GM12878 (cell line): ENCODE measurements around the gene PRUNE2. TPM values are rescaled to one million over a fixed set of nuclear protein-coding genes. Genes with fewer than 3 reads are reported as not detected.
"Not testable (repeated sequence)": the region's sequence is repeated elsewhere in the genome, so short reads cannot be mapped to it uniquely, and the experiment has no call there.

ENCODE experiments used
- ATAC-seq: fragments of 200-7000 bp; cut with Tn5 transposase; 3 replicates; pipeline ENCODE4 v1.9.1; 2020; ENCODE audit warnings: mild to moderate bottlenecking, moderate library complexity
- BruUV-seq: library from RNA; stranded (reverse); fragments of 400-500 nt; replicated peaks from 2 replicates; lab custom pipeline; 2021; lab: Mats Ljungman, UMichigan
- CTCF ChIA-PET: fragments of 300-600 bp; sonication (Branson Sonifier 250); formaldehyde crosslinking; extraction: SDS; loops from one replicate; lab custom pipeline; 2021; ENCODE audit warnings: inconsistent platforms; lab: Yijun Ruan, JAX
- POLR2A ChIA-PET: fragments of 350-600 bp; formaldehyde crosslinking; extraction: SDS; loops from one replicate; lab custom pipeline; 2021; ENCODE audit warnings: inconsistent platforms; lab: Charles Lee
- RAD21 ChIA-PET: fragments of 300-600 bp; sonication (Branson Sonifier 250); formaldehyde crosslinking; loops from one replicate; lab custom pipeline; 2023; ENCODE audit warnings: antibody characterized with exemption; ENCODE audit not compliant: unreplicated experiment; lab: Charles Lee
- SMC1A ChIA-PET: fragments of 300-600 bp; sonication (Branson Sonifier 250); formaldehyde crosslinking; loops from one replicate; lab custom pipeline; 2023; ENCODE audit not compliant: unreplicated experiment, uncharacterized antibody; lab: Charles Lee
- DNase-seq: peaks from one replicate; pipeline ENCODE4 v3.0.0-alpha.2; 2011; ENCODE audit warnings: low read depth, low spot score
- FAIRE-seq: peaks from 3 replicates; lab custom pipeline; 2011; peaks lifted over from hg19 to GRCh38; lab: Jason Lieb, UNC
- H2AFZ ChIP-seq: 2 replicates; pipeline ENCODE4 v1.6.0; 2011; ENCODE audit warnings: low read depth, low read length, control low read depth; ENCODE audit not compliant: control insufficient read depth
- H3K27ac ChIP-seq: 2 replicates; pipeline ENCODE4 v1.5.1; 2011; ENCODE audit warnings: control low read depth; ENCODE audit not compliant: control insufficient read depth, insufficient read depth
- H3K27me3 ChIP-seq, 2 experiments: replicated peaks in 1 of 2; 2 replicates each; pipeline versions ENCODE4 v1.6.0 to v1.6.1; 2011; ENCODE audit warnings: low read length in 1 of 2; ENCODE audit not compliant: control insufficient read depth in 2 of 2, insufficient read depth in 2 of 2
- H3K36me3 ChIP-seq, 2 experiments: 2 replicates each; pipeline ENCODE4 v1.5.1; 2011; ENCODE audit warnings: low read length in 1 of 2; ENCODE audit not compliant: control insufficient read depth in 2 of 2, insufficient read depth in 2 of 2
- H3K4me1 ChIP-seq: 2 replicates; pipeline ENCODE4 v1.6.1; 2011; ENCODE audit warnings: mild to moderate bottlenecking, low read length, moderate library complexity, mixed read lengths; ENCODE audit not compliant: control insufficient read depth, insufficient read depth
- H3K4me2 ChIP-seq: 2 replicates; pipeline ENCODE4 v1.6.0; 2011; ENCODE audit warnings: control low read depth; ENCODE audit not compliant: control insufficient read depth, insufficient read depth
- H3K4me3 ChIP-seq: fragments of 200-600 bp; sonication (generic); 2 replicates; pipeline ENCODE4 v1.5.1; 2016
- H3K79me2 ChIP-seq: 2 replicates; pipeline ENCODE4 v1.6.0; 2011; ENCODE audit warnings: low read length; ENCODE audit not compliant: control insufficient read depth, insufficient read depth
- H3K9ac ChIP-seq: 2 replicates; pipeline ENCODE4 v1.8.0; 2011; ENCODE audit warnings: low read length, control low read depth, mixed read lengths; ENCODE audit not compliant: control insufficient read depth, insufficient read depth
- H3K9me3 ChIP-seq: replicated peaks from 3 replicates; pipeline ENCODE4 v1.5.1; 2011; ENCODE audit warnings: mild to moderate bottlenecking, low read length; ENCODE audit not compliant: control insufficient read depth, insufficient read depth
- H4K20me1 ChIP-seq: 2 replicates; pipeline ENCODE4 v1.6.0; 2011; ENCODE audit not compliant: control insufficient read depth, insufficient read depth
- ASH2L ChIP-seq: fragments of 300-600, 200-600 bp; sonication (generic); IDR thresholded peaks from 2 replicates; pipeline ENCODE4 v1.6.1; 2017; ENCODE audit warnings: low read depth, mild to moderate bottlenecking, borderline replicate concordance
- BACH1 ChIP-seq: fragments of 450-650 bp; IDR thresholded peaks from 2 replicates; pipeline ENCODE4 v1.6.1; 2017; ENCODE audit warnings: mild to moderate bottlenecking, borderline replicate concordance
- FOS ChIP-seq: IDR thresholded peaks from 3 replicates; pipeline ENCODE4 v1.6.1; 2011; ENCODE audit warnings: borderline replicate concordance; ENCODE audit not compliant: insufficient read length; ENCODE audit errors: extremely low read depth
- HDGF ChIP-seq: fragments of 450-650 bp; IDR thresholded peaks from 2 replicates; pipeline ENCODE4 v1.6.1; 2016; ENCODE audit warnings: antibody characterized with exemption
- NRF1 ChIP-seq: conservative IDR thresholded peaks from 2 replicates; pipeline ENCODE4 v1.6.1; 2011; ENCODE audit warnings: mild to moderate bottlenecking, low read depth, low read length, improper control_type of control experiment
- PAX8 ChIP-seq: fragments of 450-650 bp; IDR thresholded peaks from 2 replicates; pipeline ENCODE4 v1.6.1; 2017; ENCODE audit warnings: mild to moderate bottlenecking, moderate library complexity
- RFX5 ChIP-seq: IDR thresholded peaks from 2 replicates; pipeline ENCODE4 v1.6.1; 2011; ENCODE audit warnings: low read depth, low read length, improper control_type of control experiment
- SUZ12 ChIP-seq: fragments of 200-600 bp; sonication (generic); IDR thresholded peaks from one replicate; pipeline ENCODE4 v1.6.1; 2018; ENCODE audit warnings: antibody characterized with exemption, mild to moderate bottlenecking; ENCODE audit not compliant: unreplicated experiment
- WGBS: methylation state at CpG from one replicate; pipeline ENCODE4 v1.1.6; 2016; ENCODE audit warnings: low lambda C conversion rate; ENCODE audit not compliant: insufficient replicate concordance, insufficient coverage; ENCODE audit errors: missing lambda C conversion rate; 5-methylcytosine and 5-hydroxymethylcytosine counted together
- in situ Hi-C: fragments of 300-500 bp; cut with MboI; formaldehyde crosslinking; loops from 9 replicates; pipeline ENCODE4 v1.14.3; 2018; ENCODE audit warnings: mixed read lengths
- intact Hi-C: fragments of 100-400 bp; cut with micrococcal nuclease; formaldehyde crosslinking; loops from one replicate; pipeline ENCODE4 v1.14.2; 2022; ENCODE audit not compliant: unreplicated experiment
- polyA plus RNA-seq, 11 experiments: library from polyadenylated mRNA; depleted of rRNA in 4 of 11; unstranded in 6 of 11; stranded (reverse) in 5 of 11; fragments of >200 nt; fragmentation: Nextera tagmentation in 4 of 11; fragmentation: Illumina TruSeq in 1 of 11; extraction: Ambion mirVana in 4 of 11; extraction: Trizol in 1 of 11; gene quantifications; 1 replicate in 1 of 11; 2 replicates in 10 of 11; pipeline versions ENCODE4 v1.2.1 to v1.2.3, GENCODE V29; 2011 to 2016; ENCODE audit warnings: inconsistent platforms in 2 of 11, missing spikeins in 2 of 11, low read depth in 1 of 11
- total RNA-seq, 4 experiments: library from RNA; depleted of rRNA in 3 of 4; stranded (reverse); fragments of >200 nt in 3 of 4; fragmentation: Illumina TruSeq in 1 of 4; extraction: Trizol in 1 of 4; gene quantifications; 2 replicates each; pipeline versions ENCODE4 v1.2.1 to v1.2.3, GENCODE V29; 2013 to 2021
- TF ChIP-seq, protein P1 (sequence below): IDR thresholded peaks from 2 replicates; pipeline ENCODE4 v1.6.1; 2011; ENCODE audit warnings: mild to moderate bottlenecking, low read depth, low read length, moderate library complexity; ENCODE audit not compliant: insufficient replicate concordance

PRUNE2 gene
- total and polyA plus RNA-seq, 10 of the 15 experiments (the other 5 are each of a cell fraction or from before 2014, with no cell fraction given), result 0.07 to 0.63 (median 0.25) TPM

DNA sequence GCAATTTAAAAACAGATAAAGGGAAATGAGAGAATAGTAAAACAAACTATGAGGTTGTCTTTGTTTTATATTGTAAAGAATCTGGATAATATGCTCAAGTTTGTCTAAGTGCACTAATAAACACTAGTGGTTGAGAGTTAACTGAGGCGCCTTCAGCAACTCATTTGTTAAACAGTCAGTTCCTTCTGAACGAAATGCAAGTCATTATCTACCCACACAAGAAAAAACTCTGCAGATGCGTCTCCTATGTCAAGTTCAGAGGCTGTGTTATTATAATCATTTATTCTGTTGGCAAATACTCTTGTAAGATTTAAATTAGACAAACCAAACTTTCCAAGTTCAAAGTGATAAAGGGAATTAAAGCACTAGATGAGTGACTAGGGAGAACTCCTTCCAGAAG, 162.0 kb downstream of the PRUNE2 start:
- H2AFZ ChIP-seq, result no peak overlapping the region
- H3K4me1 ChIP-seq, result no peaks in the 10 kb centered on the region
- no peak for FAIRE-seq
- no peak overlapping the region for H3K9ac ChIP-seq
- no TSS peak for BruUV-seq
- DNase-seq, result no peak
- ChIA-PET CTCF (no interaction called here), RAD21 (no interaction called here), POLR2A (no interaction called here), SMC1A (no interaction called here)
- H3K4me2 ChIP-seq, result no peak overlapping the region
- intact Hi-C loops, result no loop called here
- 2% methylated on average over 3 of the region's 3 CpGs for whole genome bisulfite sequencing
- ATAC-seq, result no peak
- in situ Hi-C loops, result no loop called here
- TF ChIP-seq BACH1 (no peak), ASH2L (no peak), HDGF (no peak), RFX5 (no peak), FOS (no peak), SUZ12 (no peak), PAX8 (no peak), NRF1 (no peak)
- TF ChIP-seq, protein P1, sequence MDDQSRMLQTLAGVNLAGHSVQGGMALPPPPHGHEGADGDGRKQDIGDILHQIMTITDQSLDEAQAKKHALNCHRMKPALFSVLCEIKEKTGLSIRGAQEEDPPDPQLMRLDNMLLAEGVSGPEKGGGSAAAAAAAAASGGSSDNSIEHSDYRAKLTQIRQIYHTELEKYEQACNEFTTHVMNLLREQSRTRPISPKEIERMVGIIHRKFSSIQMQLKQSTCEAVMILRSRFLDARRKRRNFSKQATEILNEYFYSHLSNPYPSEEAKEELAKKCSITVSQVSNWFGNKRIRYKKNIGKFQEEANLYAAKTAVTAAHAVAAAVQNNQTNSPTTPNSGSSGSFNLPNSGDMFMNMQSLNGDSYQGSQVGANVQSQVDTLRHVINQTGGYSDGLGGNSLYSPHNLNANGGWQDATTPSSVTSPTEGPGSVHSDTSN, result no peak
- peaks cover 0 to 3% of the 10 kb centered on the region in 2 experiments; a peak in 2 of 4 replicates for H3K27me3 ChIP-seq
- no peaks in the 10 kb centered on the region for H3K79me2 ChIP-seq
- no peaks in the 10 kb centered on the region for H3K36me3 ChIP-seq
- H3K9me3 ChIP-seq, result no peaks in the 10 kb centered on the region; the same call in 2 of the 3 replicates
- no peak overlapping the region for H3K4me3 ChIP-seq
- H3K27ac ChIP-seq, result no peak overlapping the region
- H4K20me1 ChIP-seq, result no peaks in the 10 kb centered on the region

DNA sequence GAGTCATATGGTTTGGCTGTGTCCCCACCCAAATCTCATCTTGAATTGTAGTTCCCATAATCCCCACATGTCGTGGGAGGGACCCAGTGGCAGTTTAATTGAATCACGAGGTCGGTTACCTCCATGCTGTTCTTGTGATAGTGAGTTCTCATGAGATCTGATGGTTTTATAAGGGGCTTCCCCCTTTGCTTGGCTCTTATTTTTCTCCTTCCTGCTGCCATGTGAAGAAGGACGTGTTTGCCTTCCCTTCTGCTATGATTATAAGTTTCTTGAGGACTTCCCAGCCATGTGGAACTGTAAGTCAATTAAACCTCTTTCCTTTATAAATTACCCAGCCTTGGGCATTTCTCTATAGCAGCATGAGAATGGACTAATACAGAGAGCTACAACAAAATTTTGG, 163.0 kb downstream of the PRUNE2 start:
- H3K4me3 ChIP-seq, in situ Hi-C loops, SMC1A ChIA-PET, DNase-seq, RAD21 ChIA-PET, H3K36me3 ChIP-seq, H2AFZ ChIP-seq, CTCF ChIA-PET, H3K27ac ChIP-seq, POLR2A ChIA-PET, H3K27me3 ChIP-seq, BruUV-seq, ATAC-seq, intact Hi-C loops, H3K79me2 ChIP-seq, H3K9ac ChIP-seq, H3K4me2 ChIP-seq, H4K20me1 ChIP-seq, FAIRE-seq, H3K9me3 ChIP-seq, H3K4me1 ChIP-seq: not testable (repeated sequence)
- WGBS, result 5% methylated on average over 4 of the region's 4 CpGs
